ENCODE data around the gene PLXNA4. TPM values are rescaled to one million over a fixed set of nuclear protein-coding genes. Genes with fewer than 3 reads are reported as not detected.
A peak's percentile ranks its signal among the peaks of the same experiment; 100 is the strongest.

Gene PLXNA4
- total RNA-seq: 1 to 10 TPM; 2.8 to 6.6 TPM
- polyA plus RNA-seq (ENCODE audit: insufficient read length in 6 of 6): 1 to 10 TPM; 1.9 to 5.8 (median 3.4) TPM
- long read RNA-seq, donor 1: 0 reads
- long read RNA-seq, donor 2: 0 reads
- long read RNA-seq, donor 3: 0 reads
- long read RNA-seq, donor 4: 0 reads
- long read RNA-seq, donor 5: 0 reads
- long read RNA-seq, donor 6: 0 reads
- long read RNA-seq, donor 7: 0 reads
- long read RNA-seq, donor 8: 0 reads
- long read RNA-seq, donor 9: 0 reads
- long read RNA-seq, donor 10: 0 reads
- long read RNA-seq, donor 11: 0 reads
- long read RNA-seq, donor 12: 0 reads

GRCh38 chr7:132575982-132576720 is at the start of gene PLXNA4:
Gene PLXNA4 (minus strand): TSS chr7:132576470. CDS start chr7:132508693, 67,777 bp downstream.
- peak; percentile 18 for ATAC-seq
- H3K27ac ChIP-seq: no peak within 1 kb of the TSS
- DNase-seq: peak in 2 of 4 donors; percentile 10 to 68

GRCh38 chr7:132625651-132626050 is 49.4 kb upstream of the PLXNA4 start:
- no peaks in the 10 kb centered on the region for H3K9me3 ChIP-seq
- no peaks in the 10 kb centered on the region for H3K4me1 ChIP-seq
- no peak for ATAC-seq
- TF ChIP-seq CTCF (IDR thresholded peaks at IDR 0.05): no peak
- H3K27ac ChIP-seq: no peak overlapping the region
- no peaks in the 10 kb centered on the region for H3K27me3 ChIP-seq
- intact Hi-C loops (cut with DNase I): no loop called here
- DNase-seq: no peak
- H3K36me3 ChIP-seq: no peaks in the 10 kb centered on the region
- H3K4me3 ChIP-seq: no peak overlapping the region

More at GRCh38 chr7:132575982-132576720, at the start of gene PLXNA4:
- peaks cover 0 to 23% of the 10 kb centered on the region in 2 donors for H3K4me1 ChIP-seq
- no peaks in the 10 kb centered on the region for H3K9me3 ChIP-seq
- peaks cover 62 to 86% of the 10 kb centered on the region in 2 donors for H3K27me3 ChIP-seq
- TF ChIP-seq CTCF (IDR thresholded peaks at IDR 0.05): no peak
- peak within 1 kb of the TSS; percentile 25 to 29 for H3K4me3 ChIP-seq
- H3K36me3 ChIP-seq: no peaks in the 10 kb centered on the region
- intact Hi-C loops (cut with DNase I): loop anchor here in 1 of 2 donors (10.0 kb wide), 1 partner anchor 261 kb away; no protein-coding TSS in a partner anchor

DNA sequence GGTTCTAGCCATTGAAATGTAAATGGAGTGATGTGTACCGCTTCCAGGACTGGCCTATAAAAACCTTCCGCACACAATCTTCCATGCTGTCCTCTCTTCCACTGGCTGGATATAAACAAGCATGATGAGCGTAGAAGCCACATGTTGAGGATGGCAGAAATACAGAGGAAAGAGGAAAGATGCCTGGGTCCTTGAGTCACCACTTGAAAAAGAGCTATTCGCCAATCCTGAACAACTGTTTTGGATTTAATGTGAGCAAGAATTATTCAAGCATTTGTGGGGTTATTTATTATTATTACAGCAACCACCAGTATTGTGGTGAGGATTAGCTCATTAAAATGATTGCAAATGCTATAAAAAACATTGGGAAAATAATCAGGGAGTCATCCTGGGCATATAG is 45.8 kb upstream of the PLXNA4 start:
- Histone ChIP-seq H3K9me3 (no peaks in the 10 kb centered on the region), H3K36me3 (no peaks in the 10 kb centered on the region), H3K4me1 (no peaks in the 10 kb centered on the region), H3K27me3 (no peaks in the 10 kb centered on the region), H3K4me3 (no peak overlapping the region), H3K27ac (no peak overlapping the region)
- no peak for ATAC-seq
- intact Hi-C loops (cut with DNase I): no loop called here
- no peak for TF ChIP-seq CTCF (IDR thresholded peaks at IDR 0.05)
- no peak for DNase-seq

DNA sequence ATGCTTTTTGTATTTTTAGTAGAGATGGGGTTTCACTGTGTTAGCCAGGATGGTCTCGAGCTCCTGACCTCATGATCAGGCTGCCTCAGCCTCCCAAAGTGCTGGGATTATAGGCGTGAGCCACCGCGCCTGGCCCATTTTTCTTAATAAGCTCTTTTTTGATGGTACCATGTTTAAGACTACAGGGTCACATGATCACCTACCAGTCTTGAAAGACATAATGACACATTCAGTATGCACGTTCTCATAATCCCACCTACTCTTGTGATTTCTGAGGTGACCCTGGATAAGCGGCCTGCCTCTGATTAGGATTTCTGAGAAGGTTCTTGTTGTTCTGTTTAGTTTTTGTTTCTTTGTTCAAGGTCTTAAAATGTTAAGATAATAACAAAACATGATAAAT is 43.7 kb upstream of the PLXNA4 start:
- peaks cover 0 to 5% of the 10 kb centered on the region in 2 donors for H3K27me3 ChIP-seq
- DNase-seq: no peak
- peaks cover 0 to 1% of the 10 kb centered on the region in 2 donors for H3K4me1 ChIP-seq
- no peak overlapping the region for H3K27ac ChIP-seq
- no peaks in the 10 kb centered on the region for H3K36me3 ChIP-seq
- H3K4me3 ChIP-seq: no peak overlapping the region
- intact Hi-C loops (cut with DNase I): no loop called here
- H3K9me3 ChIP-seq: no peaks in the 10 kb centered on the region
- no peak for TF ChIP-seq CTCF (IDR thresholded peaks at IDR 0.05)
- ATAC-seq: no peak

DNA sequence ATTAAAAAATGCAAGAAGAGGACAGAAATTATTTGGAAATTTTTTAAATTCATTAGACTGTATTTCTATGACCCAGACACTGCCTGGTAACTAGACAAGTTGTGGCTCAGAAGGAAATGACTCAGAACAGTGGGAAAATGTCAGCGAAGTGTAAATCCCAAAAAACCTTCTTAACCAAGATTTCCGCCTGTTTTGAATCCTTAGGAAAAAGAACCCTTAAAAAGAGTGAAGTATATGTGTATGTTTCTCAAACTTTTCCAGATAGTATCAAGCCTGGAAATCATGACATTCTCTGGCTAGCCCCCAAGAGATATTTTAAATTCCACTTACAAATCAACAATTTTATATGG is 42.7 kb upstream of the PLXNA4 start:
- ATAC-seq (no peak), DNase-seq (no peak)
- Histone ChIP-seq H3K4me1 (peaks cover 0 to 9% of the 10 kb centered on the region in 2 donors), H3K9me3 (no peaks in the 10 kb centered on the region), H3K27ac (no peak overlapping the region), H3K4me3 (no peak overlapping the region), H3K36me3 (no peaks in the 10 kb centered on the region), H3K27me3 (peaks cover 0 to 8% of the 10 kb centered on the region in 2 donors)
- TF ChIP-seq CTCF (IDR thresholded peaks at IDR 0.05): no peak
- intact Hi-C loops (cut with DNase I): no loop called here
